ENCODE data around the gene BLVRB. TPM values are rescaled to one million over a fixed set of nuclear protein-coding genes. Genes with fewer than 3 reads are reported as not detected.

BLVRB gene
- total and polyA plus RNA-seq, 2 experiments from 2014 or later = 43.7 to 53.7 TPM

GRCh38 chr19:40443131-40443999, 22.2 kb downstream of the BLVRB start:
- peaks cover 8% of the 10 kb centered on the region; the same call in 1 of the 2 replicates for H4K20me1 ChIP-seq (replicated peaks; ENCODE audit: insufficient read depth)
- TF ChIP-seq JUNB (IDR thresholded peaks at IDR 0.05; ENCODE audit: unreplicated experiment) (no peak), STAT1 (IDR thresholded peaks at IDR 0.05; ENCODE audit: unreplicated experiment) (no peak), CREB1 (CRISPR knock-in tag; IDR thresholded peaks at IDR 0.05; ENCODE audit: low read depth) (peak; percentile 91), POLR2AphosphoS5 (IDR thresholded peaks at IDR 0.05; ENCODE audit: low read depth) (peak; percentile 71), ETS1 (IDR thresholded peaks at IDR 0.05) (peak; percentile 91)
- TF ChIP-seq, protein P1, sequence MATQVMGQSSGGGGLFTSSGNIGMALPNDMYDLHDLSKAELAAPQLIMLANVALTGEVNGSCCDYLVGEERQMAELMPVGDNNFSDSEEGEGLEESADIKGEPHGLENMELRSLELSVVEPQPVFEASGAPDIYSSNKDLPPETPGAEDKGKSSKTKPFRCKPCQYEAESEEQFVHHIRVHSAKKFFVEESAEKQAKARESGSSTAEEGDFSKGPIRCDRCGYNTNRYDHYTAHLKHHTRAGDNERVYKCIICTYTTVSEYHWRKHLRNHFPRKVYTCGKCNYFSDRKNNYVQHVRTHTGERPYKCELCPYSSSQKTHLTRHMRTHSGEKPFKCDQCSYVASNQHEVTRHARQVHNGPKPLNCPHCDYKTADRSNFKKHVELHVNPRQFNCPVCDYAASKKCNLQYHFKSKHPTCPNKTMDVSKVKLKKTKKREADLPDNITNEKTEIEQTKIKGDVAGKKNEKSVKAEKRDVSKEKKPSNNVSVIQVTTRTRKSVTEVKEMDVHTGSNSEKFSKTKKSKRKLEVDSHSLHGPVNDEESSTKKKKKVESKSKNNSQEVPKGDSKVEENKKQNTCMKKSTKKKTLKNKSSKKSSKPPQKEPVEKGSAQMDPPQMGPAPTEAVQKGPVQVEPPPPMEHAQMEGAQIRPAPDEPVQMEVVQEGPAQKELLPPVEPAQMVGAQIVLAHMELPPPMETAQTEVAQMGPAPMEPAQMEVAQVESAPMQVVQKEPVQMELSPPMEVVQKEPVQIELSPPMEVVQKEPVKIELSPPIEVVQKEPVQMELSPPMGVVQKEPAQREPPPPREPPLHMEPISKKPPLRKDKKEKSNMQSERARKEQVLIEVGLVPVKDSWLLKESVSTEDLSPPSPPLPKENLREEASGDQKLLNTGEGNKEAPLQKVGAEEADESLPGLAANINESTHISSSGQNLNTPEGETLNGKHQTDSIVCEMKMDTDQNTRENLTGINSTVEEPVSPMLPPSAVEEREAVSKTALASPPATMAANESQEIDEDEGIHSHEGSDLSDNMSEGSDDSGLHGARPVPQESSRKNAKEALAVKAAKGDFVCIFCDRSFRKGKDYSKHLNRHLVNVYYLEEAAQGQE (IDR thresholded peaks at IDR 0.05; ENCODE audit: unreplicated experiment) = peak; percentile 7
- DNase-seq (ENCODE audit: low spot score) (peak; percentile 100), ATAC-seq (peak; percentile 72)
- peak overlapping the region; percentile 100 for H3K27ac ChIP-seq (ENCODE audit: low read depth)
- H3K4me1 Mint-ChIP-seq = peaks cover 28% of the 10 kb centered on the region
- peak overlapping the region; percentile 98 for H3K4me3 Mint-ChIP-seq
- peak overlapping the region; percentile 48; the same call in 1 of the 2 replicates for H2AFZ ChIP-seq
- H3K27ac Mint-ChIP-seq = peak overlapping the region; percentile 99
- peaks cover 3% of the 10 kb centered on the region; the same call in 2 of the 3 replicates for H3K9me3 Mint-ChIP-seq
- H3K4me2 ChIP-seq = peak overlapping the region; percentile 100
- H3K9me2 ChIP-seq (ENCODE audit: insufficient read depth) = no peaks in the 10 kb centered on the region
- peaks cover 13% of the 10 kb centered on the region for H3K4me1 ChIP-seq (ENCODE audit: insufficient read depth)
- H3K79me2 ChIP-seq (replicated peaks; ENCODE audit: insufficient read depth) = peaks cover 26% of the 10 kb centered on the region
- H3K27me3 ChIP-seq (ENCODE audit: insufficient read depth) = no peaks in the 10 kb centered on the region
- peaks cover 16% of the 10 kb centered on the region; the same call in 1 of the 2 replicates for H3K36me3 ChIP-seq (ENCODE audit: insufficient read depth)
- peaks cover 31% of the 10 kb centered on the region for H3K36me3 Mint-ChIP-seq (ENCODE audit: low read depth)
- H3K4me3 ChIP-seq = peak overlapping the region; percentile 100
- peaks cover 20% of the 10 kb centered on the region for H3K27me3 Mint-ChIP-seq (ENCODE audit: insufficient read depth, low read depth, poor library complexity)
- peaks cover 22% of the 10 kb centered on the region for H3F3A ChIP-seq (replicated peaks; ENCODE audit: low read depth)

- Histone ChIP-seq H3K27me3 (ENCODE audit: insufficient read depth) (no peaks in the 10 kb centered on the region), H3K9me2 (ENCODE audit: insufficient read depth) (no peaks in the 10 kb centered on the region), H3K4me1 (ENCODE audit: insufficient read depth) (peaks cover 13% of the 10 kb centered on the region), H3K4me2 (peak overlapping the region; percentile 80), H3K79me2 (replicated peaks; ENCODE audit: insufficient read depth) (peaks cover 26% of the 10 kb centered on the region), H3F3A (replicated peaks; ENCODE audit: low read depth) (peaks cover 22% of the 10 kb centered on the region), H3K27ac (ENCODE audit: low read depth) (peak overlapping the region; percentile 80), H2AFZ (no peak overlapping the region), H3K4me3 (peak overlapping the region; percentile 57), H3K36me3 (ENCODE audit: insufficient read depth) (peaks cover 16% of the 10 kb centered on the region; the same call in 1 of the 2 replicates), H4K20me1 (replicated peaks; ENCODE audit: insufficient read depth) (peaks cover 8% of the 10 kb centered on the region; the same call in 1 of the 2 replicates)
- peak overlapping the region; percentile 99 for H3K27ac Mint-ChIP-seq
- DNase-seq (ENCODE audit: low spot score) (peak; percentile 38), ATAC-seq (no peak)
- peak overlapping the region; percentile 98 for H3K4me3 Mint-ChIP-seq
- H3K9me3 Mint-ChIP-seq = peaks cover 3% of the 10 kb centered on the region; the same call in 2 of the 3 replicates
- H3K27me3 Mint-ChIP-seq (ENCODE audit: insufficient read depth, low read depth, poor library complexity) = peaks cover 21% of the 10 kb centered on the region
- H3K4me1 Mint-ChIP-seq = peaks cover 28% of the 10 kb centered on the region
- H3K36me3 Mint-ChIP-seq (ENCODE audit: low read depth) = peaks cover 31% of the 10 kb centered on the region
- no peak for TF ChIP-seq EZH2 (IDR thresholded peaks at IDR 0.05; ENCODE audit: low read depth, unreplicated experiment)
- no peak for TF ChIP-seq NANOG (IDR thresholded peaks at IDR 0.05; ENCODE audit: borderline replicate concordance)
- TF ChIP-seq JUNB (IDR thresholded peaks at IDR 0.05; ENCODE audit: unreplicated experiment) = no peak
- no peak for TF ChIP-seq POLR2AphosphoS5 (IDR thresholded peaks at IDR 0.05; ENCODE audit: low read depth)
- TF ChIP-seq, protein P1 (IDR thresholded peaks at IDR 0.05; ENCODE audit: unreplicated experiment) = no peak
- TF ChIP-seq ZNF331 (CRISPR knock-in tag; IDR thresholded peaks at IDR 0.05; ENCODE audit: low read depth) = no peak
- TF ChIP-seq STAT1 (IDR thresholded peaks at IDR 0.05; ENCODE audit: unreplicated experiment) = no peak
- no peak for TF ChIP-seq CTCF (conservative IDR thresholded peaks at IDR 0.05; ENCODE audit: low read depth in 2 of 2)
Measured at GRCh38 chr19:40442328-40443130, 23.0 kb downstream of the BLVRB start.
